Smooth muscle cell (in vitro differentiated cells): ENCODE measurements around the gene ARMCX1. TPM values are rescaled to one million over a fixed set of nuclear protein-coding genes. Genes with fewer than 3 reads are reported as not detected.

Source experiments
- DNase-seq: peaks from one replicate; lab custom pipeline; 2025; ENCODE audit not compliant: unreplicated experiment; lab: John Stamatoyannopoulos, UW
- H2AFZ ChIP-seq: fragments of 200-600 bp; sonication (generic); 2 replicates; pipeline ENCODE4 v1.6.0; 2016; ENCODE audit warnings: antibody characterized with exemption, low read depth, mild to moderate bottlenecking
- H3F3A ChIP-seq: fragments of 200-600 bp; sonication (generic); 2 replicates; pipeline ENCODE4 v1.6.0; 2017; ENCODE audit warnings: antibody characterized with exemption, low read depth
- H3K27ac ChIP-seq: fragments of 200-600 bp; sonication (generic); 2 replicates; pipeline ENCODE4 v1.5.1; 2016; ENCODE audit warnings: low read depth, mild to moderate bottlenecking
- H3K27me3 ChIP-seq: fragments of 200-600 bp; sonication (generic); 2 replicates; pipeline ENCODE4 v1.6.1; 2016; ENCODE audit warnings: low read depth, mild to moderate bottlenecking
- H3K36me3 ChIP-seq: fragments of 200-600 bp; sonication (generic); 2 replicates; pipeline ENCODE4 v1.5.1; 2016; ENCODE audit warnings: low read depth
- H3K4me1 ChIP-seq: fragments of 200-600 bp; sonication (generic); 2 replicates; pipeline ENCODE4 v1.5.1; 2016; ENCODE audit warnings: low read depth
- H3K4me2 ChIP-seq: fragments of 200-600 bp; sonication (generic); 2 replicates; pipeline ENCODE4 v1.6.0; 2016; ENCODE audit warnings: mild to moderate bottlenecking
- H3K4me3 ChIP-seq: fragments of 200-600 bp; sonication (generic); 2 replicates; pipeline ENCODE4 v1.5.1; 2016; ENCODE audit warnings: mild to moderate bottlenecking
- H3K79me2 ChIP-seq: fragments of 200-600 bp; sonication (generic); 2 replicates; pipeline ENCODE4 v1.6.0; 2016; ENCODE audit warnings: low read depth, mild to moderate bottlenecking
- H3K9ac ChIP-seq: fragments of 200-600 bp; sonication (generic); 2 replicates; pipeline ENCODE4 v1.6.0; 2016; ENCODE audit warnings: low read depth
- H3K9me3 ChIP-seq: fragments of 200-600 bp; sonication (generic); replicated peaks from 2 replicates; pipeline ENCODE4 v1.5.1; 2016; ENCODE audit warnings: low read depth
- H4K20me1 ChIP-seq: fragments of 200-600 bp; sonication (generic); 2 replicates; pipeline ENCODE4 v1.6.0; 2016; ENCODE audit warnings: low read depth
- CTCF ChIP-seq: fragments of 200-600 bp; sonication (generic); IDR thresholded peaks from 2 replicates; pipeline ENCODE4 v1.5.1; 2017; ENCODE audit warnings: borderline replicate concordance, mild to moderate bottlenecking, antibody characterized with exemption; ENCODE audit not compliant: insufficient read depth, poor library complexity, severe bottlenecking
- WGBS: methylation state at CpG from one replicate; pipeline ENCODE4 v1.1.7; 2016; ENCODE audit warnings: low lambda C conversion rate; 5-methylcytosine and 5-hydroxymethylcytosine counted together
- polyA plus RNA-seq: library from polyadenylated mRNA; unstranded; fragments of >200 nt; fragmentation: Nextera tagmentation; extraction: Ambion mirVana; gene quantifications from 2 replicates; pipeline ENCODE4 v1.2.1, GENCODE V29; 2016
- total RNA-seq: library from RNA; depleted of rRNA; stranded (reverse); fragments of >200 nt; gene quantifications from 2 replicates; pipeline ENCODE4 v1.2.3, GENCODE V29; 2014

Gene ARMCX1
- total and polyA plus RNA-seq, 2 experiments from 2014 or later: 28.9 to 40.7 TPM

DNA sequence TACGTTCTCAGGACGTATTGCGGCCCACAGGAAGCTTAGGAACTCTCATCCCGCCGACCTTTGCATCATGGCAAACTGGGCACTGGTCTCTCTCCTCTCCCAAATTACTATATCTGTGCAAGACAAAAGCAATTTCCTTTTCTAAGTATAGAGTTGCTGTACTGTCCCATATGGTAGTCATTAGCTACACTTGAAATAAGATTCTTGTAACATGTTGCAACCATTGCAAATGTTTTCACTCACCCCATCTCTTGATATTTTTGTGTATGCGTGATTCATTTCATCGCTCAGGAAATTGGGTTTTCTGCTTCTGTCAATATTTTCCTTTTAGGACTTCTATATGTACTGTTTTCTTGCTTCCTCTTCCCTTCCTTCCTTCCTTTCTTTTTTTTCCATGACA lies 51.7 kb downstream of the ARMCX1 start:
- Histone ChIP-seq H3F3A (no peaks in the 10 kb centered on the region), H3K4me3 (no peak overlapping the region), H3K4me1 (no peaks in the 10 kb centered on the region), H3K27ac (no peak overlapping the region), H3K4me2 (no peak overlapping the region), H3K79me2 (no peaks in the 10 kb centered on the region), H3K9ac (no peak overlapping the region), H3K27me3 (no peaks in the 10 kb centered on the region), H3K9me3 (no peaks in the 10 kb centered on the region), H4K20me1 (no peaks in the 10 kb centered on the region), H3K36me3 (no peaks in the 10 kb centered on the region), H2AFZ (no peak overlapping the region)
- no peak for TF ChIP-seq CTCF
- 78% methylated on average over 7 of the region's 7 CpGs for WGBS
- DNase-seq: no peak

Other genes with a start within 250 kb of the ARMCX1 start
- 4.0 and 9.0 TPM in 2 replicates for gene TIMM8A, start 201.8 kb upstream of the ARMCX1 start, total RNA-seq
- gene TIMM8A, start 201.8 kb upstream of the ARMCX1 start, polyA plus RNA-seq: 7.6 and 9.5 TPM in 2 replicates
- not detected in 2 replicates for gene BTK, start 164.4 kb upstream of the ARMCX1 start, total RNA-seq
- 0.72 TPM in 1 of 2 replicates, not detected in the other for gene BTK, start 164.4 kb upstream of the ARMCX1 start, polyA plus RNA-seq
- 2,676 and 3,414 TPM in 2 replicates for gene RPL36A, start 159.5 kb upstream of the ARMCX1 start, total RNA-seq
- gene RPL36A, start 159.5 kb upstream of the ARMCX1 start, polyA plus RNA-seq: 301 and 319 TPM in 2 replicates
- gene GLA, start 142.6 kb upstream of the ARMCX1 start, total RNA-seq: 41.2 and 54.0 TPM in 2 replicates
- 43.2 and 46.9 TPM in 2 replicates for gene GLA, start 142.6 kb upstream of the ARMCX1 start, polyA plus RNA-seq
- 56.4 and 64.4 TPM in 2 replicates for gene HNRNPH2, start 142.3 kb upstream of the ARMCX1 start, total RNA-seq
- 79.9 and 88.3 TPM in 2 replicates for gene HNRNPH2, start 142.3 kb upstream of the ARMCX1 start, polyA plus RNA-seq
- gene ARMCX4, start 65.1 kb upstream of the ARMCX1 start, total RNA-seq: 3.7 and 6.8 TPM in 2 replicates
- 4.5 and 4.8 TPM in 2 replicates for gene ARMCX4, start 65.1 kb upstream of the ARMCX1 start, polyA plus RNA-seq
- 54.9 and 69.1 TPM in 2 replicates for gene ARMCX6, start 67.5 kb downstream of the ARMCX1 start, total RNA-seq
- gene ARMCX6, start 67.5 kb downstream of the ARMCX1 start, polyA plus RNA-seq: 57.2 and 72.3 TPM in 2 replicates
- 72.0 and 111 TPM in 2 replicates for gene ARMCX3, start 72.6 kb downstream of the ARMCX1 start, total RNA-seq
- gene ARMCX3, start 72.6 kb downstream of the ARMCX1 start, polyA plus RNA-seq: 80.4 and 88.4 TPM in 2 replicates
- 103 and 145 TPM in 2 replicates for gene ARMCX2, start 109.3 kb downstream of the ARMCX1 start, total RNA-seq
- gene ARMCX2, start 109.3 kb downstream of the ARMCX1 start, polyA plus RNA-seq: 34.5 and 37.3 TPM in 2 replicates